H9 (cell line): ENCODE data around the gene KLF16. TPM values are rescaled to one million over a fixed set of nuclear protein-coding genes. Genes with fewer than 3 reads are reported as not detected.

Experiments
- DNase-seq: peaks from one replicate; pipeline ENCODE4 v3.0.0-alpha.2; 2017
- H2AFZ ChIP-seq: one replicate; pipeline ENCODE4 v1.6.1; 2013; ENCODE audit warnings: mild to moderate bottlenecking, low read length, control low read depth, moderate library complexity
- H2AK5ac ChIP-seq: 2 replicates; pipeline ENCODE4 v1.6.1; 2013; ENCODE audit warnings: low read length, control low read depth, mixed read lengths; ENCODE audit not compliant: insufficient read length
- H2BK120ac ChIP-seq: one replicate; pipeline ENCODE4 v1.6.1; 2013; ENCODE audit warnings: low read depth, mild to moderate bottlenecking, low read length, control low read depth, inconsistent platforms; ENCODE audit not compliant: poor library complexity, severe bottlenecking
- H2BK12ac ChIP-seq: 2 replicates; pipeline ENCODE4 v1.6.1; 2013; ENCODE audit warnings: low read length, control low read depth, mixed read lengths, low read depth; ENCODE audit not compliant: insufficient read length
- H2BK15ac ChIP-seq: 2 replicates; pipeline ENCODE4 v1.6.1; 2013; ENCODE audit warnings: low read depth, low read length, control low read depth
- H2BK20ac ChIP-seq: one replicate; pipeline ENCODE4 v1.6.1; 2013; ENCODE audit warnings: low read depth, mild to moderate bottlenecking, low read length, control low read depth, inconsistent platforms; ENCODE audit not compliant: poor library complexity, severe bottlenecking
- H2BK5ac ChIP-seq: 2 replicates; pipeline ENCODE4 v1.6.1; 2013; ENCODE audit warnings: low read length, control low read depth, mixed read lengths; ENCODE audit not compliant: insufficient read length
- H3K14ac ChIP-seq: 2 replicates; pipeline ENCODE4 v1.6.1; 2013; ENCODE audit warnings: low read length, control low read depth; ENCODE audit not compliant: insufficient read depth
- H3K18ac ChIP-seq: 2 replicates; pipeline ENCODE4 v1.6.1; 2013; ENCODE audit warnings: low read depth, mild to moderate bottlenecking, mixed read lengths, low read length, control low read depth; ENCODE audit not compliant: insufficient read length
- H3K23ac ChIP-seq: 2 replicates; pipeline ENCODE4 v1.6.1; 2013; ENCODE audit warnings: low read length, control low read depth, mixed read lengths, low read depth; ENCODE audit not compliant: insufficient read length
- H3K23me2 ChIP-seq: 2 replicates; pipeline ENCODE4 v1.6.1; 2013; ENCODE audit warnings: low read depth, mild to moderate bottlenecking, mixed read lengths, low read length, control low read depth; ENCODE audit not compliant: insufficient read length, poor library complexity, severe bottlenecking
- H3K27ac ChIP-seq: 2 replicates; pipeline ENCODE4 v1.5.1; 2013; ENCODE audit warnings: low read length, control low read depth, mixed read lengths, low read depth; ENCODE audit not compliant: insufficient read length
- H3K27me3 ChIP-seq: 2 replicates; pipeline ENCODE4 v1.6.1; 2013; ENCODE audit warnings: low read length, control low read depth, inconsistent platforms; ENCODE audit not compliant: insufficient read depth
- H3K4ac ChIP-seq: 2 replicates; pipeline ENCODE4 v1.6.1; 2013; ENCODE audit warnings: low read depth, mild to moderate bottlenecking, control low read depth, inconsistent platforms, low read length, moderate library complexity
- H3K4me1 ChIP-seq: 2 replicates; pipeline ENCODE4 v1.6.1; 2013; ENCODE audit warnings: low read length, control low read depth, inconsistent platforms; ENCODE audit not compliant: insufficient read depth
- H3K4me2 ChIP-seq: 2 replicates; pipeline ENCODE4 v1.6.1; 2013; ENCODE audit warnings: low read length, control low read depth, mixed read lengths; ENCODE audit not compliant: insufficient read length, insufficient read depth
- H3K56ac ChIP-seq: 2 replicates; pipeline ENCODE4 v1.6.1; 2013; ENCODE audit warnings: low read depth, mild to moderate bottlenecking, mixed read lengths, low read length, control low read depth; ENCODE audit not compliant: insufficient read length
- H3K79me1 ChIP-seq: 2 replicates; pipeline ENCODE4 v1.6.1; 2013; ENCODE audit warnings: low read depth, mild to moderate bottlenecking, moderate library complexity, low read length, control low read depth, inconsistent platforms; ENCODE audit not compliant: insufficient read depth, poor library complexity, severe bottlenecking
- H3K79me2 ChIP-seq: 2 replicates; pipeline ENCODE4 v1.6.1; 2013; ENCODE audit warnings: low read length, control low read depth, inconsistent platforms; ENCODE audit not compliant: insufficient read depth
- H3K9ac ChIP-seq: 2 replicates; pipeline ENCODE4 v1.6.1; 2013; ENCODE audit warnings: low read length, control low read depth, mixed read lengths; ENCODE audit not compliant: insufficient read length; ENCODE audit errors: extremely low read depth
- H3K9me3 ChIP-seq: one replicate; pipeline ENCODE4 v1.6.1; 2013; ENCODE audit warnings: low read depth, low read length, inconsistent platforms; ENCODE audit not compliant: control insufficient read depth
- H3T11ph ChIP-seq: one replicate; pipeline ENCODE4 v1.6.1; 2013; ENCODE audit warnings: mild to moderate bottlenecking, low read length, control low read depth, inconsistent platforms
- H4K20me1 ChIP-seq: one replicate; pipeline ENCODE4 v1.6.1; 2013; ENCODE audit not compliant: control insufficient read depth, insufficient read length, insufficient read depth
- H4K5ac ChIP-seq: 2 replicates; pipeline ENCODE4 v1.6.1; 2013; ENCODE audit warnings: low read depth, mild to moderate bottlenecking, mixed read lengths, low read length, control low read depth; ENCODE audit not compliant: insufficient read length
- H4K8ac ChIP-seq: replicated peaks from 2 replicates; pipeline ENCODE4 v1.6.1; 2013; ENCODE audit warnings: low read length, control low read depth, mixed read lengths, low read depth; ENCODE audit not compliant: insufficient read length
- H4K91ac ChIP-seq: 2 replicates; pipeline ENCODE4 v1.6.1; 2013; ENCODE audit warnings: low read depth, mild to moderate bottlenecking, moderate library complexity, mixed read lengths, low read length, control low read depth; ENCODE audit not compliant: insufficient read length
- H3K27ac Mint-ChIP-seq, 3 experiments: 2 replicates in 2 of 3; 3 replicates in 1 of 3; pipeline ENCODE4 v1.8.0; 2020 to 2021; ENCODE audit warnings: mixed read lengths in 3 of 3, mild to moderate bottlenecking in 1 of 3, moderate library complexity in 1 of 3
- H3K27me3 Mint-ChIP-seq: 2 replicates; pipeline ENCODE4 v1.8.0; 2021; ENCODE audit warnings: low read depth, mild to moderate bottlenecking, moderate library complexity, mixed read lengths
- H3K36me3 Mint-ChIP-seq, 3 experiments: 2 replicates in 2 of 3; 3 replicates in 1 of 3; pipeline ENCODE4 v1.8.0; 2020 to 2021; ENCODE audit warnings: low read depth in 3 of 3, mixed read lengths in 3 of 3; ENCODE audit not compliant: insufficient read depth in 1 of 3
- H3K4me1 Mint-ChIP-seq, 2 experiments: 2 replicates each; pipeline ENCODE4 v1.8.0; 2020; ENCODE audit warnings: mixed read lengths in 2 of 2
- H3K4me3 Mint-ChIP-seq, 2 experiments: 2 replicates in 1 of 2; 3 replicates in 1 of 2; pipeline ENCODE4 v1.8.0; 2020 to 2021; ENCODE audit warnings: mild to moderate bottlenecking in 2 of 2, mixed read lengths in 2 of 2, moderate library complexity in 1 of 2
- H3K9me3 Mint-ChIP-seq, 2 experiments: 2 replicates in 1 of 2; 3 replicates in 1 of 2; pipeline ENCODE4 v1.8.0; 2020; ENCODE audit warnings: mild to moderate bottlenecking in 2 of 2, mixed read lengths in 2 of 2, moderate library complexity in 1 of 2
- WGBS: extraction: QIAGEN DNeasy Blood & Tissue Kit; methylation state at CpG from one replicate; pipeline ENCODE4 v1.1.7; 2013; ENCODE audit warnings: missing lambda C conversion rate, low lambda C conversion rate, mixed read lengths; ENCODE audit not compliant: insufficient read length; ENCODE audit errors: extremely low coverage; 5-methylcytosine and 5-hydroxymethylcytosine counted together
- total RNA-seq: library from RNA; stranded (reverse); gene quantifications from 2 replicates; pipeline ENCODE4 v1.2.1, GENCODE V29; 2021
- TF ChIP-seq, protein P1 (sequence below): fragments of 200-600 bp; sonication (generic); conservative IDR thresholded peaks from 3 replicates; pipeline ENCODE4 v1.8.0; 2021; ENCODE audit warnings: antibody characterized with exemption, mild to moderate bottlenecking

KLF16 gene
- total RNA-seq, 1 experiment from 2014 or later: 66.8 TPM

- Histone ChIP-seq H2BK20ac (no peak overlapping the region), H3K23ac (no peak overlapping the region), H2AK5ac (no peak overlapping the region), H3K4me1 (no peaks in the 10 kb centered on the region; the same call in 1 of the 2 replicates), H3T11ph (no peak overlapping the region), H3K9me3 (no peaks in the 10 kb centered on the region), H2AFZ (no peak overlapping the region), H2BK12ac (no peak overlapping the region), H3K27me3 (no peaks in the 10 kb centered on the region), H4K91ac (no peak overlapping the region), H2BK120ac (no peak overlapping the region), H4K20me1 (peaks cover 3% of the 10 kb centered on the region), H3K4ac (no peak overlapping the region), H3K18ac (no peak overlapping the region), H2BK5ac (no peak overlapping the region), H3K56ac (no peak overlapping the region), H3K79me2 (no peaks in the 10 kb centered on the region), H3K79me1 (no peaks in the 10 kb centered on the region), H3K9ac (no peak overlapping the region), H3K14ac (no peak overlapping the region), H2BK15ac (no peak overlapping the region), H3K27ac (no peak overlapping the region), H3K23me2 (peaks cover 2% of the 10 kb centered on the region), H3K4me2 (no peak overlapping the region), H4K8ac (no peak overlapping the region), H4K5ac (no peak overlapping the region)
- peaks cover 0 to 8% (median 2%) of the 10 kb centered on the region in 3 experiments; a peak in 2 of 7 replicates for H3K36me3 Mint-ChIP-seq
- peaks cover 0 to 3% of the 10 kb centered on the region in 2 experiments; a peak in 1 of 4 replicates for H3K4me1 Mint-ChIP-seq
- TF ChIP-seq, protein P1, sequence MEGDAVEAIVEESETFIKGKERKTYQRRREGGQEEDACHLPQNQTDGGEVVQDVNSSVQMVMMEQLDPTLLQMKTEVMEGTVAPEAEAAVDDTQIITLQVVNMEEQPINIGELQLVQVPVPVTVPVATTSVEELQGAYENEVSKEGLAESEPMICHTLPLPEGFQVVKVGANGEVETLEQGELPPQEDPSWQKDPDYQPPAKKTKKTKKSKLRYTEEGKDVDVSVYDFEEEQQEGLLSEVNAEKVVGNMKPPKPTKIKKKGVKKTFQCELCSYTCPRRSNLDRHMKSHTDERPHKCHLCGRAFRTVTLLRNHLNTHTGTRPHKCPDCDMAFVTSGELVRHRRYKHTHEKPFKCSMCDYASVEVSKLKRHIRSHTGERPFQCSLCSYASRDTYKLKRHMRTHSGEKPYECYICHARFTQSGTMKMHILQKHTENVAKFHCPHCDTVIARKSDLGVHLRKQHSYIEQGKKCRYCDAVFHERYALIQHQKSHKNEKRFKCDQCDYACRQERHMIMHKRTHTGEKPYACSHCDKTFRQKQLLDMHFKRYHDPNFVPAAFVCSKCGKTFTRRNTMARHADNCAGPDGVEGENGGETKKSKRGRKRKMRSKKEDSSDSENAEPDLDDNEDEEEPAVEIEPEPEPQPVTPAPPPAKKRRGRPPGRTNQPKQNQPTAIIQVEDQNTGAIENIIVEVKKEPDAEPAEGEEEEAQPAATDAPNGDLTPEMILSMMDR: no peak
- no CpG with 5 or more reads among the region's 9 CpGs for WGBS
- H3K27ac Mint-ChIP-seq: no peak overlapping the region
- H3K4me3 Mint-ChIP-seq: no peak overlapping the region
- no peaks in the 10 kb centered on the region for H3K9me3 Mint-ChIP-seq
- no peaks in the 10 kb centered on the region for H3K27me3 Mint-ChIP-seq
- DNase-seq: no peak
Observed at GRCh38 chr19:1867349-1867724, 4.0 kb upstream of the KLF16 start.
